ENCODE data around the gene VIT.

VIT gene

DNA sequence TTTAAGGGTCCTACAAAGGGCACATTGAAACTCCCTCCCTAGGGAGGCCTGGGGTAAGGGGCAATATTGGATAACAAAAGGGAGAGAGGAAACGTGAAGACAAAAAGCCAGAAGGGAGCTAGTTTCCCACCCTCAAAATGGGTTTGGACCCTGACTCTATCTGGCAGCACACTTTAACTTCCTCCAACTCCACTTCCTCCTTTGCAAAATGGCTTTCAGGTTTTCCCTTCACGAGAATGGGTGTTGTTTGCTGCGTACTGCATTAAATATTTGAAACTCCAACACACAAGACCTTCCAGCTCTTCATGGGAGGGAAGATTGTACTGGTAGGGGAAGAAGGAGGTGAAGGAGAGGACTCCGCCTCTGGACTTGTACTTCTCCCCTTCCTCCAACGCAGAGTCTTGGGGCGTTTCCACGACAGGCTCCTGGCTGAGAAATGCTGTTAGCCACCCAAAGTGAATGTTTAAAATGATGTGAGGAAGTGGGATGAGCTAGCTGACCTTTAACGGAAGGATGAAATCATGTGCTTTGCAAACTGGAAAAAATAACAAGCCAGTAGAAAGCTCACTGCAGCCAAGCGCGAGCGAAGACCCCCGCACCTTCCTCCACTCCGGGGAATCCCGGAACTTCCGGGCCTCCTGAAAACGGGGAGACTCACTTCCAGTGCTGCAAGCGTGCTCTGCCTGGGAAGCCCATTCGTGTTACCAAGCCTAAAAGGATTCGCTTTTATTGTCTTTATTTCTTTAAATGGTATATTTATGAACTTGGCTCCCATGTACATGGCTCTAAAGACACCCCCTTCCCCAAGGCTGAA, 85.6 kb downstream of the VIT start:
- in situ Hi-C loops (cut with HindIII; ENCODE audit: low pct_ligation_motif_present, low pct_unique_long_range_greater_than_20kb, low sequenced_read_pairs) = no loop called here
- DNase-seq = no peak

GRCh38 chr2:36783246-36783645, 86.7 kb downstream of the VIT start:
- DNase-seq = no peak
- in situ Hi-C loops (cut with HindIII; ENCODE audit: low pct_ligation_motif_present, low pct_unique_long_range_greater_than_20kb, low sequenced_read_pairs) = no loop called here

- in situ Hi-C loops (cut with HindIII; ENCODE audit: low pct_ligation_motif_present, low pct_unique_long_range_greater_than_20kb, low sequenced_read_pairs) = no loop called here
Measured at GRCh38 chr2:36785179-36785795, 88.8 kb downstream of the VIT start.

DNA sequence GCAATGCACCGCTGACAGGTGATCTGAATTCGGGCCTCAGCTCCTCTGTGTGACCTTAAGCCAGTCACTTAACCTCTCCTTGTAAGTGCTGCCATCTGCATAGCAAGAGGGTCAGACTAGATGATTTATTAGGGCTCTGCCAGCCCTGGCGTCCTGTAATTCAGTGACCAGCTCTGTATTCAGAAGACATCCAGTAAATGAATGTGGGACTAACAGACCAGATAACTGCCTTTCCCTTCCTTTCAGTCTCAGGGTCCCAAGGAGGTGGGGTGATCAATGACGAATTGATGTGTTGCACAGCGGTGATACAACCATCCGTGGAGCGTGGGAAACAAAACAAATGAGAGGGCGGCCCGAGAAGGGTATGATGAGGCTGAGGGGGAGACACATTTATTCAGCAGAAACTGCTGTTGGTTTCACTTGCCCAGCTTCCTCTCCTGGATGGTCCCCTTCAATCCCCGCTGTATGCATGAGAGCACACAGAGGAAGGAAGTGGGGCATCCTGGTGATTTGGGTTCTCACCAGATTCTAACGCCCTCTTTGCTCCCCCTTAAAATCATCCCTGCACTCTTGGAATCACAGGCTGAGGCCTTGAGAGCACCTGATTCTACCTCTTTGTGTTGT, 92.8 kb downstream of the VIT start:
- no peak for DNase-seq
- in situ Hi-C loops (cut with HindIII; ENCODE audit: low pct_ligation_motif_present, low pct_unique_long_range_greater_than_20kb, low sequenced_read_pairs) = no loop called here

More at GRCh38 chr2:36785179-36785795, 88.8 kb downstream of the VIT start:
- peak; percentile 66 for DNase-seq

DNA sequence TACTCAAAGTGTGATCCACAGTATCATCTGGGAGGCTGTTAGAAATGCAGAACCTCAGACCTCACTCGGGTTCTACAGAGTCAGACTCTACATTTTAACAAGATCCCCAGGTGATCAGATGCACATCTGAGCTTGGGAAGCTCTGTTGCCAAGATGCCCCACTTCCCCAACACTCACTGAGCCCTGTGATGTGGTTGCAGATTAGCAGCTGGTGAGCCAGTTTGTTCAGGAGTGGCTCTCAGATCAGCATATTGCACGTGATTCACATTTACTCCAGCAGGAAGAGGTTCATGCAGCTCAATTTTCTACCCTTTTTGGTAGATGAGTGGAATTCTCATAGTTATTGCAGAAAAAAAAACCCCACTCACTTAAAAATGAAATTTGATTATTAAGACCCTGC, 96.4 kb downstream of the VIT start:
- DNase-seq = no peak
- in situ Hi-C loops (cut with HindIII; ENCODE audit: low pct_ligation_motif_present, low pct_unique_long_range_greater_than_20kb, low sequenced_read_pairs) = no loop called here

GRCh38 chr2:36797324-36798070, 101.0 kb downstream of the VIT start:
- in situ Hi-C loops (cut with HindIII; ENCODE audit: low pct_ligation_motif_present, low pct_unique_long_range_greater_than_20kb, low sequenced_read_pairs) = no loop called here

DNA sequence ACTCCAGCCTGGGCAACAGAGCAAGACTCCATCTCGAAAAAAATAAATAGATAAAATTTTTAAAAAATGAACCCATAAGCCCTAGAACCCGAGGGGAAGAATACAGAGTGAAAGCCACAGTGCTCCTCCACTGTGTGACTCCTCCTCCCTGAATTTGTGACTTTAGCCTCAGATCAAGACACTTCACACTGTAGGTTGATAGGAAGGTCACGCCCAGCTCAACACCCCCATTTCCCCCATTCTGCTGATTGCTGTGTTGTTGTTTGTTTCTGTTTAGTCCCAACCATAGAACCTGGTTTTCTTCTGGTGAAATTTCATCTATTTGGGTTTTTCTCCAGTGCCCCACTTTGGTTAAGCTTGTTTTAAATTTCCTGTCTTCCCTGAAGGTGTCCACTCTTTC, 102.2 kb downstream of the VIT start:
- in situ Hi-C loops (cut with HindIII; ENCODE audit: low pct_ligation_motif_present, low pct_unique_long_range_greater_than_20kb, low sequenced_read_pairs) = no loop called here
- DNase-seq = no peak

More at GRCh38 chr2:36797324-36798070, 101.0 kb downstream of the VIT start:
- DNase-seq = no peak

- DNase-seq = no peak
- in situ Hi-C loops (cut with HindIII; ENCODE audit: low pct_ligation_motif_present, low pct_unique_long_range_greater_than_20kb, low sequenced_read_pairs) = no loop called here
Measured at GRCh38 chr2:36800381-36800780, 103.9 kb downstream of the VIT start.

GRCh38 chr2:36801088-36801487, 104.6 kb downstream of the VIT start:
- DNase-seq = no peak

GRCh38 chr2:36802952-36803351, 106.4 kb downstream of the VIT start:
- DNase-seq = no peak
- in situ Hi-C loops (cut with HindIII; ENCODE audit: low pct_ligation_motif_present, low pct_unique_long_range_greater_than_20kb, low sequenced_read_pairs) = no loop called here

More at GRCh38 chr2:36801088-36801487, 104.6 kb downstream of the VIT start:
- in situ Hi-C loops (cut with HindIII; ENCODE audit: low pct_ligation_motif_present, low pct_unique_long_range_greater_than_20kb, low sequenced_read_pairs) = no loop called here

- no peak for DNase-seq
- in situ Hi-C loops (cut with HindIII; ENCODE audit: low pct_ligation_motif_present, low pct_unique_long_range_greater_than_20kb, low sequenced_read_pairs) = no loop called here
Measured at GRCh38 chr2:36805635-36806224, 109.2 kb downstream of the VIT start.

- in situ Hi-C loops (cut with HindIII; ENCODE audit: low pct_ligation_motif_present, low pct_unique_long_range_greater_than_20kb, low sequenced_read_pairs) = no loop called here
- DNase-seq = no peak
Measured at GRCh38 chr2:36807223-36807886, 110.8 kb downstream of the VIT start.

- DNase-seq = no peak
- in situ Hi-C loops (cut with HindIII; ENCODE audit: low pct_ligation_motif_present, low pct_unique_long_range_greater_than_20kb, low sequenced_read_pairs) = no loop called here
Measured at GRCh38 chr2:36808386-36809068, 112.0 kb downstream of the VIT start.

DNA sequence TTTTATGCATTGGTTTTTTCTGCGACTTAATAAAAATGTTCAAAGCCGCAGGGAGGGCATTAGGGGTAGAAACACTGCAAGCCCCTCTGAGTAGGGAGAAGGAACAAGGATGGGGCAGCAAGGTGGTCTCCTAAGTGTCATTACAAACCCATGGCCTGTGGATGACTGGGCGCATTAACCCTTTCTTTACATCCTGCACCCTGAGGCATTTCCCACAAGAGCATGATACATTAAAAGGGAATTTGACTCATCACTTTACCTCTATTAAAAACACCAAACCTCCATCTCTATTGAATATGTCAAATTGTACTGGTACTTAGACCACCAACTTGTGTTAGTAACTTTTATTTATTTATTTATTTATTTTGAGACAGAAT, 112.5 kb downstream of the VIT start:
- in situ Hi-C loops (cut with HindIII; ENCODE audit: low pct_ligation_motif_present, low pct_unique_long_range_greater_than_20kb, low sequenced_read_pairs) = no loop called here
- no peak for DNase-seq

DNA sequence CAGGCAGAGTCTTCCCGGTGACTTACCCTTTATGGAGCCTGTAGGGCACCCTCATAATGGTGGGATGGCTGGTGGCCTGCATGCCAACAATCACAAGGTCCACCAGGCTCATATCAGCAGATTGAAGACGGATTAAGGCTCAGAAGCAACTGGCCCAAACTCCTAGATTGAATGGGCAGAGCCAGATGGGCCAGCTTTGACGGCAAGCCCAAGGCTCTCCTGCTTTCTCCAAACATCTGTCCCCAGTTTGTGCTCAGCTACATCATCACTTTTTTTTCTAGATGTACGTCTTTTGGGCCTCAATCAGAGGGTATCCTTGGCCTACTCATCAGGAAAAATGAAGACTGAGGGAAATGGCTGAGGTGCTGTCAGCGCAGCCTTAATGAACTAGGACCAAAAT, 114.6 kb downstream of the VIT start:
- DNase-seq = no peak
- in situ Hi-C loops (cut with HindIII; ENCODE audit: low pct_ligation_motif_present, low pct_unique_long_range_greater_than_20kb, low sequenced_read_pairs) = no loop called here

GRCh38 chr2:36812196-36812595, 115.7 kb downstream of the VIT start:
- peak; percentile 32 for DNase-seq
- in situ Hi-C loops (cut with HindIII; ENCODE audit: low pct_ligation_motif_present, low pct_unique_long_range_greater_than_20kb, low sequenced_read_pairs) = no loop called here

DNA sequence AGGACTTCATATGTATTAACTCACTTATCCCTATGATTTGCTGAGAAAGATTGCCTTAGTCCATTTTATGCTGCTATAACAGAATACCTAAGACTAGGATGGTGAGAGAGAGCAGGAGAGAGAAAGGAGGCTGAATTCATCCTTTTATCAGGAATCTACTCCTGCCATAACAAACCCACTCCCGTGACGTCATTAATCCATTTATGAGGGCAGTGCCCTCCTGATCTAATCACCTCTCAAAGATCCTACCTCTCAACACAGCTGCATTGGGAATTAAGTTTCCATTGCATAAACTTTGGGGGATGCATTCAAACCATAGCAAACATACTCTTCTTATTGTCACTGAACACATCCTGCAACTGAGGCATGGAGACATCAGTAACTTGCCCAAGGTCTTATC, 122.0 kb downstream of the VIT start:
- in situ Hi-C loops (cut with HindIII; ENCODE audit: low pct_ligation_motif_present, low pct_unique_long_range_greater_than_20kb, low sequenced_read_pairs) = no loop called here

More for the DNA sequence above, 122.0 kb downstream of the VIT start:
- no peak for DNase-seq
